Measurements from ENCODE around the gene CDC34.

CDC34 gene

DNA sequence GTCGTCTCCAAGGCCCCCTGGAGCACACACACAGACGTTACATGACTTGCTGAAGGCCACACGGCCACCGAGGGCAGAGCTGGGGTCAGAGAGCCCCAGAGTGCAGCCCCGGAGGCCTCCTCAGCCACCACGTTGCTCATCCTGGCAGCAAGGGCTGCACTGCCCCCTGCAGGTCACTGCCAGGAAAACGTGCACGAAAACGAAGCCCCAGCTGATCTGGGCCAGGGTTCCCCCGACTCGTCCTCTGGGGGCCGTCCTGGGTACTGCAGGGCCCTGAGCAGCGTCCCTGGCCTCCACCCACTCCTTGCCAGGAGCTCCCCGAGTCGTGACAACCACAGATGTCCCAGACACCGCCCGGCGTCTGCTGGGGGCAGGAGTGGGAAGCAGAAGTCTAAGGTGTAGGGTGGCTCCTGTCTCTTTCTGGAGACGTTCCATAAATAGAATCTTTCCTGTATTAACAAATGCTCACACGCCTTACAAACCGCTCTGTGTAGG lies 20.9 kb upstream of the CDC34 start:
- peaks cover 53% of the 10 kb centered on the region for H3K4me1 ChIP-seq (ENCODE audit: control insufficient read depth, insufficient read depth, low read length, poor library complexity, severe bottlenecking)
- H3K4me3 ChIP-seq (ENCODE audit: insufficient read depth, low read depth, low read length, poor library complexity, severe bottlenecking), result peak overlapping the region; percentile 38

DNA sequence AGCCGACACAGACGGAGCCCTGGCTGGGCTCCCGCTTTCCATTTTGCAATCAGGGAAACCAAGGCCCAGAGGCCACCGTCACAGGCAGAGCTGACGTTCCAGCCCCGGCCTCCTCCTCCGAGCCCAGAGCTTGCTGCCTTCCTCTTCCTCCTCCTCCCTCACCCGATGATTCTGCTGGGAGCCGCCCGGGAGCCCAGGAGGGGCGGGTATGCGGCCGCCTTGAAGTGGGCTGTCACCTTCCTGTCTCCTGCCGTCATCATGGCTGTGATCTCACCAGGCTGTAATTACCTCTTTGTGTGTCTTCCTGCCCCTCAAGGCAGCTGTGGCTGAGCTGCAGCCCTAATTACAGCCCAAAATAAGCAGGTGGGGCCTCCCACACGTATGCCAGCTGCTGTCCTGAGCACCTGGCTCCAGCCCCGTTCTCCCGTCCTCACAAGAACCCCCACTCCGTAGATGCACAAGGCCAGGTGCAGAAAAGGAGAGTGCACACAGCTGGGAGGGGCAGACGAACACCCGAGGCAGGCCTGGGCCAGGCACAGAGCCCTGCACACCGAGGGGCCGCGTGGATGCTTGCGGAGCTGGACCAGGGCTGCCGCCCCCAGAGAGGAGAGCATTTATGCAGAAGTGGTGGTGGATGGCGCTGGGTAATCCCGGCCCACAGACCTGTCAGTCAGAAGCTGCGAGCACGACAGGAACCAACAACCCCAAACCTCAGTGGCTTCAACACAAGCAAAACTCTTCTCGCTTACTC lies 20.3 kb upstream of the CDC34 start:
- peak overlapping the region; percentile 38 for H3K4me3 ChIP-seq (ENCODE audit: insufficient read depth, low read depth, low read length, poor library complexity, severe bottlenecking)
- peak; percentile 87 to 94 (median 88) for DNase-seq
- H3K4me1 ChIP-seq (ENCODE audit: control insufficient read depth, insufficient read depth, low read length, poor library complexity, severe bottlenecking), result peaks cover 48% of the 10 kb centered on the region
- peak overlapping the region; percentile 91 for H3K27ac ChIP-seq (ENCODE audit: insufficient read depth, low read length, poor library complexity, severe bottlenecking)
- H3K27me3 ChIP-seq (replicated peaks; ENCODE audit: control insufficient read depth, insufficient read depth, low read length, poor library complexity, severe bottlenecking), result no peaks in the 10 kb centered on the region
- H3K9me3 ChIP-seq (ENCODE audit: control insufficient read depth, low read length), result no peaks in the 10 kb centered on the region
- H3K36me3 ChIP-seq (ENCODE audit: control insufficient read depth, insufficient read depth, low read length), result no peaks in the 10 kb centered on the region

More for the DNA sequence above, 20.9 kb upstream of the CDC34 start:
- no peaks in the 10 kb centered on the region for H3K9me3 ChIP-seq (ENCODE audit: control insufficient read depth, low read length)
- H3K27me3 ChIP-seq (replicated peaks; ENCODE audit: control insufficient read depth, insufficient read depth, low read length, poor library complexity, severe bottlenecking), result no peaks in the 10 kb centered on the region
- H3K27ac ChIP-seq (ENCODE audit: insufficient read depth, low read length, poor library complexity, severe bottlenecking), result peak overlapping the region; percentile 91
- no peaks in the 10 kb centered on the region for H3K36me3 ChIP-seq (ENCODE audit: control insufficient read depth, insufficient read depth, low read length)
- peak; percentile 82 to 85 (median 82) for DNase-seq

DNA sequence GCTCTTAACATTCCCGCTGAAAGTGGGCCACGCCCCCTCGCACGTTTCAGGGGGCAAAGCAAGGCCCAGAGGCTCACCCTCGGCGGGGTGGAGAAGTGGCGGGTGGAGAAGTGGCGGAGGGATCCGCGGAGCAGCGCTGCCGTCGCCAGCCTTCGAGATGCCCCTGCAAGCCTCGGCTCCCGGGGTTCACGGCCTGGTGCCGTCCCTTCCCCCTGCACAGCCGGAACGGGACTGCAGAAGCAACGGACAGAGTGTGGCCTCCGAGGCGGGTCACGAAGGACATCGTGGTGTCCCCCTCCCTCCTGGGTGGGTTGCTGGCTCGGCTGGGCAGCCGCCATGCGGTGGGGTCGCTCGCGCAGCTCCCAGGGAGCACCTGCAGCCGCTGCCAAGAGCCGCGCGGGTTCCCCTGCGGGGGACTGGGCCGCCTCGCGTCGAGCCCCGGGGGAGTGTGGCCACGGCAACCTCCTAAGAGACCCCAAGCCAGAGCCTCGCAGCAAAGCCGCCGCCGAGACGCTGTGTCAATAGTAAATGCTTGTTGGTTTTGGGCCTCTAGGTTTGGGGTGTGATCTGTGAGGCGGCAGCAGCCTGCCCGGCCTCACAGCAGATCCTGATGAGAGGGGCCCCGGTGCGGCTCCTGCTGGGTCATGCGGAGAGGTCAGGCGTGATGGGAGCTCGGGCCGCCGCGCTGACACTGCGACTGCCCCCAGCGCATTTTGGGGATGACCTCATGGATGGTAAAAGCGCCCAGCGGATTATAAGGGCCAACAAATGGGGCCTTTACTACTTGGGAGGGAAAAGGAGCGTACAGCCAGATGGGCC lies 18.8 kb upstream of the CDC34 start:
- Histone ChIP-seq H3K4me3 (ENCODE audit: insufficient read depth, low read depth, low read length, poor library complexity, severe bottlenecking) (no peak overlapping the region), H3K9me3 (ENCODE audit: control insufficient read depth, low read length) (no peaks in the 10 kb centered on the region), H3K4me1 (ENCODE audit: control insufficient read depth, insufficient read depth, low read length, poor library complexity, severe bottlenecking) (peaks cover 40% of the 10 kb centered on the region), H3K27ac (ENCODE audit: insufficient read depth, low read length, poor library complexity, severe bottlenecking) (peak overlapping the region; percentile 91), H3K36me3 (ENCODE audit: control insufficient read depth, insufficient read depth, low read length) (no peaks in the 10 kb centered on the region), H3K27me3 (replicated peaks; ENCODE audit: control insufficient read depth, insufficient read depth, low read length, poor library complexity, severe bottlenecking) (no peaks in the 10 kb centered on the region)
- DNase-seq, result no peak

DNA sequence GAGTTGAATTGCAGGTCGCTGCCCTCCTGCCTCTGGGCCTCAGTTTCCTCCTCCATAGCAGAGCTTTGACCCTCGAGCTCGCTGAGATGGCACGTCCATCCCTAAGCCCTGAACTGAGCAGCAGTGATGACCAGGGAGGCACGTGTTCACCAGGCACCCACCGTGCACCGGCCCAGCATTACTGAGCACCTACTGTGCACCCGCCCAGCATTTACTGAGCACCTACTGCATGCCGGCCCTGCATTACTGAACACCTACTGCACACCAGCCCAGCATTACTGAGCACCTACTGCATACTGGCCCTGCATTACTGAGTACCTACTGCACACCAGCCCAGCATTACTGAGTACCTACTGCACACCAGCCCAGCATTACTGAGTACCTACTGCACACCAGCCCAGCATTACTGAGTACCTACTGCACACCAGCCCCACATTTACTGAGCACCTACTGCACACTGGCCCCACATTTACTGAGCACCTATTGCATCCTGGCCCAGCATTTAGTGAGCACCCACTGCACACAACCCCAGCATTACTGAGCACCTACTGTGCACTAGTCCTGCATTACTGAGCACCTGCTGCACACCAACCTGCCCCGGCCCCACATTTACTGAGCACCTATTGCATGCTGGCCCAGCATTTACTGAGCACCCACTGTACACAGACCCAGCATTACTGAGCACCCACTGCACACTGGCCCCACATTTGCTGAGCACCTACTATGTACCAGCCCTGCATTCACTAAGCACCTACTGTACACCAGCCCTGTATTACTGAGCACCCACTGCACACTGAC lies 18.0 kb upstream of the CDC34 start:
- Histone ChIP-seq H3K4me3 (ENCODE audit: insufficient read depth, low read depth, low read length, poor library complexity, severe bottlenecking) (no peak overlapping the region), H3K36me3 (ENCODE audit: control insufficient read depth, insufficient read depth, low read length) (no peaks in the 10 kb centered on the region), H3K9me3 (ENCODE audit: control insufficient read depth, low read length) (no peaks in the 10 kb centered on the region), H3K27ac (ENCODE audit: insufficient read depth, low read length, poor library complexity, severe bottlenecking) (no peak overlapping the region), H3K27me3 (replicated peaks; ENCODE audit: control insufficient read depth, insufficient read depth, low read length, poor library complexity, severe bottlenecking) (no peaks in the 10 kb centered on the region), H3K4me1 (ENCODE audit: control insufficient read depth, insufficient read depth, low read length, poor library complexity, severe bottlenecking) (peaks cover 32% of the 10 kb centered on the region)
- DNase-seq, result no peak

DNA sequence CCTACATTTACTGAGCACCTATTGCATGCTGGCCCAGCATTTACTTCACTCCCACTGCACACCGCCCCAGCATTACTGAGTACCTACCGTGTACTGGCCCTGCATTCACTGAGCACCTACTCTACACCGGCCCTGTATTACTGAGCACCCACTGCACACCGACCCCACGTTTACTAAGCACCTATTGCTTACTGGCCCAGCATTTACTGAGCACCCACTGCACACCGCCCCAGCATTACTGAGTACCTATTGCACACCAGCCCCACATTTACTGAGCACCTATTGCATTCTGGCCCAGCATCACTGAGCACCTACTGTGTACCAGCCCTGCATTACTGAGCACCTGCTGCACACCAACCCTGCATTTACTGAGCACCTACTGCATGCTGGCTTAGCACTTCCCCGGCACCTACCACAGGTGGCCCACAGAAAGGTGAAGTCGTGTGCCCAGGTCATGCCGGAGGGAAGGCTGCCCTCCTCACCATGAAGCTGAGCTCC lies 17.3 kb upstream of the CDC34 start:
- Histone ChIP-seq H3K36me3 (ENCODE audit: control insufficient read depth, insufficient read depth, low read length) (no peaks in the 10 kb centered on the region), H3K4me1 (ENCODE audit: control insufficient read depth, insufficient read depth, low read length, poor library complexity, severe bottlenecking) (peaks cover 30% of the 10 kb centered on the region), H3K9me3 (ENCODE audit: control insufficient read depth, low read length) (no peaks in the 10 kb centered on the region), H3K27ac (ENCODE audit: insufficient read depth, low read length, poor library complexity, severe bottlenecking) (no peak overlapping the region), H3K27me3 (replicated peaks; ENCODE audit: control insufficient read depth, insufficient read depth, low read length, poor library complexity, severe bottlenecking) (no peaks in the 10 kb centered on the region), H3K4me3 (ENCODE audit: insufficient read depth, low read depth, low read length, poor library complexity, severe bottlenecking) (no peak overlapping the region)
- no peak for DNase-seq

DNA sequence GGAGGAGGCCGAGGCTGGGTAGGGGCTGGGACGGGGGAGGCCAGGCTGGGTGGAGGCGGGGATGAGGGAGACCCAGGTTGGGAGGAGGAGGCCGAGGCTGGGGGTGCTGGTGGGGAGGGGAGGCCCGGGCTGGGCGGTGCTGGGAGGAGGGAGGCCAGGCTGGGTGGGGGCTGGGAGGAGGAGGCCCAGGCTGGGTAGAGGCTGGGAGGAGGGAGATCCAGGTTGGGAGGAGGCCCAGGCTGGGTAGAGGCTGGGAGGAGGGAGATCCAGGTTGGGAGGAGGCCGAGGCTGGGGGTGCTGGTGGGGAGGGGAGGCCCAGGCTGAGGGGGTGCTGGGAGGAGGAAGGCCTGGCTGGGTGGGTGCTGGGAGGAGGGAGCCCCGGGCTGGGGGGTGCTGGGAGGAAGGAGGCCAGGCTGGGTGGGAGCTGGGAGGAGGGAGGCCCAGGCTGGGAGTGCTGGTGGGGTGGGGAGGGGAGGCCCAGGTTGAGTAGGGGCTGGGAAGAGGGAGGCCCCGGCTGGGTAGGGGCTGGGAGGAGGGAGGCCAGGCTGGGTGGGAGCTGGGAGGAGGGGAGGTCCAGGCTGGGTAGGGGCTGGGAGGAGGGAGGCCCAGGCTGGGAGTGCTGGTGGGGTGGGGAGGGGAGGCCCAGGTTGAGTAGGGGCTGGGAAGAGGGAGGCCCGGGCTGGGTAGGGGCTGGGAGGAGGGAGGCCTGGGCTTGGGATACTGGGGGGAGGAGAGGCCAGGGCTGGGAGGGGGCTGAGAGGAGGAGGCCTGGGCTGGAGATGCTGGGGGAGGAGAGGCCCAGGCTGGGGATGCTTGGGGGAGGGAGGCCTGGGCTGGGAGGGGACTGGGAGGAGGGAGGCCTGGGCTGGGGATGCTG lies 13.6 kb upstream of the CDC34 start:
- no peaks in the 10 kb centered on the region for H3K27me3 ChIP-seq (replicated peaks; ENCODE audit: control insufficient read depth, insufficient read depth, low read length, poor library complexity, severe bottlenecking)
- H3K9me3 ChIP-seq (ENCODE audit: control insufficient read depth, low read length), result no peaks in the 10 kb centered on the region
- DNase-seq, result no peak
- H3K27ac ChIP-seq (ENCODE audit: insufficient read depth, low read length, poor library complexity, severe bottlenecking), result peak overlapping the region; percentile 11
- no peaks in the 10 kb centered on the region for H3K36me3 ChIP-seq (ENCODE audit: control insufficient read depth, insufficient read depth, low read length)
- H3K4me3 ChIP-seq (ENCODE audit: insufficient read depth, low read depth, low read length, poor library complexity, severe bottlenecking), result no peak overlapping the region
- H3K4me1 ChIP-seq (ENCODE audit: control insufficient read depth, insufficient read depth, low read length, poor library complexity, severe bottlenecking), result peaks cover 11% of the 10 kb centered on the region

DNA sequence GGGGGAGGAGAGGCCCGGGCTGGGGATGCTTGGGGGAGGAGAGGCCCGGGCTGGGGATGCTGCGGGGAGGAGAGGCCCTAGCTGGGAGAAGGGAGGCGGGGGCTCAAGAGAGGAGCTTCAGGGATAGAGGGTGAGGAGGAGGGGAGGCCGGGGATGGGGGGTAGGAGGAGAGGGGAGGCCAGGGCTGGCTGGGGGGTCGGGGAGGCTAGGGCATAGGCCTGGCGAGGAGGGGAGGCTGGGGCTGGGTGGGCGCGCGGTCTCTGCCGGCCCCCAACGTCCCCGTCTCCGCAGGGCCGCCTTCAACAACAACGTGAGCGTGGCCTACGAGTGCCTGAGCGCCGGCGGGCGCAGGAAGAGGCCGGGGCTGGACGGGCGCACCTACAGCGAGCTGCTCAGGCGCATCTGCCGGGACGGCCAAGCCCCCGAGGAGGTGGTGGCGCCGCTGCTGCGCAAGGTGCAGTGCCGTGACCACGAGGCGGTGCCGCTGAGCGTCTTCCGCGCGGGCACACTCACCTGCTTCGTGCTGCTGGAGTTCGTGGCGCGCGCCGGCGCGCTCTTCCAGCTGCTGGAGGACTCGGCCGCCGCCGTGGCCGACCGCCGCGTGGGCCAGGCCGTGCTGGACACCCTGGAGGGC lies 12.8 kb upstream of the CDC34 start:
- no peaks in the 10 kb centered on the region for H3K9me3 ChIP-seq (ENCODE audit: control insufficient read depth, low read length)
- no peaks in the 10 kb centered on the region for H3K27me3 ChIP-seq (replicated peaks; ENCODE audit: control insufficient read depth, insufficient read depth, low read length, poor library complexity, severe bottlenecking)
- peak overlapping the region; percentile 11 for H3K27ac ChIP-seq (ENCODE audit: insufficient read depth, low read length, poor library complexity, severe bottlenecking)
- peak in 2 of 3 donors; percentile 24 to 34 for DNase-seq
- no peaks in the 10 kb centered on the region for H3K36me3 ChIP-seq (ENCODE audit: control insufficient read depth, insufficient read depth, low read length)
- peaks cover 11% of the 10 kb centered on the region for H3K4me1 ChIP-seq (ENCODE audit: control insufficient read depth, insufficient read depth, low read length, poor library complexity, severe bottlenecking)
- H3K4me3 ChIP-seq (ENCODE audit: insufficient read depth, low read depth, low read length, poor library complexity, severe bottlenecking), result no peak overlapping the region

DNA sequence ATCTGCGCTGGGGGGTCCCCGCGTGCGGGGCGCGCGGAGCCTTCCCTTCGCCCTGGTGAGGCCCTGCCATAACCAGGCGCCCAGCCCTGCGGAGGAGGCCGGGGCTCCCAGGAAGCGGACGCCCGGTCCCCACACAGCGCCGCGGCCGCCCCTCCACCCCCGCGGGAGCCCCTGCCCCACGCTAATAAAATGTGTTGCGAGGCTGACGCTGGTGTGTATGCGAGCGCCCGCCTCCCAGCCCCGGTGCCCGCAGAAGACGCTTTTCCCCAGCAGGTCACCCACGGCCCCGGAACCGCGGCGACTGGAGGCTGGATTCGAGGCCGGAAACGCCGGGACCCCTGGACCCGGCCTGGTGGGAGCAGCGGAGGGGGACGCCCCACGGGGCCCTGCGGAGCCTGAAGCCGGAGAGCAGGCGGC lies 12.1 kb upstream of the CDC34 start:
- peaks cover 11% of the 10 kb centered on the region for H3K4me1 ChIP-seq (ENCODE audit: control insufficient read depth, insufficient read depth, low read length, poor library complexity, severe bottlenecking)
- H3K27ac ChIP-seq (ENCODE audit: insufficient read depth, low read length, poor library complexity, severe bottlenecking), result no peak overlapping the region
- no peaks in the 10 kb centered on the region for H3K27me3 ChIP-seq (replicated peaks; ENCODE audit: control insufficient read depth, insufficient read depth, low read length, poor library complexity, severe bottlenecking)
- DNase-seq, result no peak
- H3K9me3 ChIP-seq (ENCODE audit: control insufficient read depth, low read length), result no peaks in the 10 kb centered on the region
- no peaks in the 10 kb centered on the region for H3K36me3 ChIP-seq (ENCODE audit: control insufficient read depth, insufficient read depth, low read length)
- no peak overlapping the region for H3K4me3 ChIP-seq (ENCODE audit: insufficient read depth, low read depth, low read length, poor library complexity, severe bottlenecking)
